Kidney tubule cell (primary cell): ENCODE results near the gene WDR31.
"Not testable (repeated sequence)": the region's sequence is repeated elsewhere in the genome, so short reads cannot be mapped to it uniquely, and the experiment has no call there.

ENCODE experiments used
- DNase-seq: peaks from one replicate; pipeline ENCODE4 v3.0.0-alpha.2; 2018; ENCODE audit warnings: low spot score

Gene WDR31

DNA sequence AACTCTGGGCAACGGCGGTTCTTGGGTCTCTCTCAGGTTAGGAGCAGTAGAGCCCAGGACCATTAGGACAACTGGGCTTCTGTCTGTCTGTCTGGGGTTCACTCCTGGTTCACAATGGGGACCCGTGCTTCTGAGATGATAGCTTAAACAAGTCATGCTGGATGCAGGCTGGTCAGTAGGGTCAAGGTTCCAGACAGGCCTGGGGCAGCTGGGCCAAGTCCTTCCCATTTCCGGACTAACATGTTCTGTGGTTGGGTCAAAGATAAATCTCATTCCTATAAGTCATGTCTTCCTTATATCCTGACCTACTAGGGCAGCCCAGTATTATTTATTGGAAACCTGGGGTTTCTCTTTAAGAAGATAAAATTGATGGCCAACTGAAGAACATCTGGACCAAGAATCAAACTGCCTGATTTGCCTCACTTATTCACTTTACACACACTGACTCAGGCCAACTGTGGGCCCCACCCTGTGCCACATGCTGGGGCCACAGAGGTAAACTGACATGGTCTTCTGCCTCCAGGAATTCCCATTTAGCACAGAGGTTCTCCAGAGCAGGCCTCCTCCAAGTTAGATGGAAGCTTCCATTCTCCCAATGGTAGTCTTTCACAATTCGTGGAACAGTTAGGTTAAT is 28.4 kb upstream of the WDR31 start:
- no peak for DNase-seq

DNA sequence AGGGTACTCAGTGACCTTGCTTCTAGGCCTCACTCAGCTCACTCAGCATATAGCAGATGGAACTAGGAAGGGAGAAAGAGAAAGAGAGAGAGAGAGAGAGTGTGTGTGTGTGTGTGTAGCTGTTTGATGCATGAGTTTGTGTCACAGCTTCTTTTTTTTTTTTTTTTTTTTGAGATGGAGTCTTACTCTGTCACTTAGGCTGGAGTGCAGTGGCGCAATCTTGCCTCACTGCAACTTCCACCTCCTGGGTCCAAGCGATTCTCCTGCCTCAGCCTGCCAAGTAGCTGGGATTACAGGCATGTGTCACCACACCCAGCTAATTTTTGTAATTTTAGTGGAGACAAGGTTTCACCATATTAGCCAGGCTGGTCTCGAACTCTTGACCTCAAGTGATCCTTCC is 25.6 kb upstream of the WDR31 start:
- DNase-seq: not testable (repeated sequence)

DNA sequence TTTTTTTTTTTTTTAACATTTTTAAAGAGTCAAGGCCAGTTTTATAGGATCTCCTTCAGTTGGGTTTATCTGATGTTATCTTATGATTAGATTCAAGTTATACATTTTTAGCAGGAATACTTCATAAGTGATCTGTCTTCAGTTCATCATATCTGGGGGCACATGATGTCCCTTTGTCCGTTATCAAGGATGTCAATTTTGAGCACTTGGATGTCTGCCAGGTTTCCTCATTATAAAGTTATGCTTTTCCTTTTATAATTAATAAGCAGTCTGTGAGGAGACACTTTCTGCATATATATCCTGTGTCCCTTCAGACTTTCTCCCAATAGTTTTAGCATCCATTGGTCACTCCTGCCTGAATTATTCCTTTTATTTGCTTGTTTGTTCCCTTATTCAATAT is 24.9 kb upstream of the WDR31 start:
- DNase-seq: no peak

DNA sequence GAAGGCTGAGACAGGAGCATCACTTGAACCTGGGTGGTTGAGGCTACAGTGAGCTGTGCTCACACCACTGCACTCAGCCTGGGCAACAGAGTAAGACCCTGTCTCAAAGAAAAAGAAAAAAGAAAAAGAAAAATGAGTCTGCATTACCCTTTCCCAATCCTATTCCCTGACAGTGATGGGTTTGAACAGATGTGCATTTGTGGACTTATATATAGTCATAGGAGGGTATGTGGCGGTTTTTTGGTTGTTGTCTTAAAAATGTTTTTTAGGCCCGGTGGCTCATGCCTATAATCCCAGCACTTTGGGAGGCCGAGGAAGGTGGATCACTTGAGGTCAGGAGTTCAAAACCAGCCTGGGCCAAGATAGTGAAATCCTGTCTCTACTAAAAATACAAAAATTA is 23.3 kb upstream of the WDR31 start:
- no peak for DNase-seq

DNA sequence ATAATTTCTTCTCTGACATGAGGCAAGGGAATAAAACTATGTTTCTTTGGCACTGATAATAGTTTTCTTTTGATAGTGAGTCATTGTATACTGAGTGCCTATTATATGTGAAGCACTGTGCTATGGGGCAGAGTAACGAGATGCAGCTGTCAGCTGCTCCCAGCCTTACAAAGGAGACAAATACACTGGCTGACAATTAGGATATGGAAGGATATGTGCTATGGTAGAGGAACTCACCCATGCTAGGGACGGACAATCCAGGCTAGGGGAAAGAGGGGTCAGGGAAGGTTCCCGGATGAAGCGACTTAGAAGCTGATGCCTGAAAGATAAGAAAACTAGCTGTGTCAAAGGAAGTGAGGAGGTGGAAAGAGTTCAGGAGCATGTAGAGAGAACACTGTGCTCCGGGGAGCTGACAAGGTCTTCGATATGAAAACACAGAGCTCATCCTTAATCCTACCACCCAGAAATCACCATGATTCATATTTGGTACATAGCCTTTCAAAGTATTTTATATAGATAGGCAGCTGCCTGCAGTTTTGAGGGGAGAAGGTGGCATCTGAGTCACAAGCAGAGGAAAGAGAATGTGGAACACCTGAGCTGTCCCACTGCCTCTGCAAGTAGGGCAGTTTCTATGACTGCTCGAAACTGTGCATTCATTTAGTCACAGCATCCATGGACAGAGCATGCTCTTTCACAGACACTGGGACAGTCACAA is 21.4 kb upstream of the WDR31 start:
- DNase-seq: no peak

DNA sequence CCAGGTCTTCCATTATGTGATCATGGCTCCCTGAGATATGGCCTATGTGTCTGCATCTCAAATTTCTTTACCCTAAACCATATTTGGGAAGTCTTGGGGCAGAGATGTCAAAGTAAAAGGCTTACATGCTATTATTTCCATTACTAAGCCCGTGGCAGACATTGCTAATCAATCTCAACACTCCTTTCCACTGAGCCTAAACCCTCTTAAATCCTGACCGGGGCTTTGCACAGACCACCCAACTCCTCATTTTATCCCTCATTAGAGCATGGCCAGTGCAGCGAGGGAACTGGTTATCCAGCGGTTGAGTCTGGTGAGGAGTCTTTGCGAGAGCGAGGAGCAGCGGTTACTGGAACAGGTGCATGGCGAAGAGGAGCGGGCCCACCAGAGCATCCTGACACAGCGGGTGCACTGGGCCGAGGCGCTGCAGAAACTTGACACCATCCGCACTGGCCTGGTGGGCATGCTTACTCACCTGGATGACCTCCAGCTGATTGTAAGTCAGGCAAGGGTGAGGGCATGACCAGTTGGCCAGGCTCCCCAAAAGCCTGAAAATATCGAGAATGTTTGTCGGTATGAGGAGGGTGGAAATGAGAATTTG is 20.3 kb upstream of the WDR31 start:
- DNase-seq: no peak

DNA sequence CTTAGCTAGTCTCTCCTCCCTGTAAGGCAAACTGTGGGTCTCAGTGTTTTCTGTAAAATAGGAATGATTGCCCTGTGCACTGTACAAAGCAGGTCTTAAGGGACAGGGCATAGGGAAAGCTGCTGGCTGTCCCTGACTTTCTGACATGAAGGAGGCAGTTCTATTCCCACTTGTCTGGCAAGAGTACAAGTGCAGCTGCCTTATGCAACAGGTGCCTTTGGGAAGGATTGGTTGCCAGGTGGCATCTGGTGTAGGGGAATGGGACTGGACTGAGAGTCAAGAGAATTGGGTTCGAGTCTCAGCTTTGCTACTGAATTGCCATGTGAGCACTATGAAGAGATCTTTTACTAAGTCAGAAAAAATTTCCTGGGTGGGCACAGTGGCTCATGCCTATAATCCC is 19.3 kb upstream of the WDR31 start:
- DNase-seq: no peak

DNA sequence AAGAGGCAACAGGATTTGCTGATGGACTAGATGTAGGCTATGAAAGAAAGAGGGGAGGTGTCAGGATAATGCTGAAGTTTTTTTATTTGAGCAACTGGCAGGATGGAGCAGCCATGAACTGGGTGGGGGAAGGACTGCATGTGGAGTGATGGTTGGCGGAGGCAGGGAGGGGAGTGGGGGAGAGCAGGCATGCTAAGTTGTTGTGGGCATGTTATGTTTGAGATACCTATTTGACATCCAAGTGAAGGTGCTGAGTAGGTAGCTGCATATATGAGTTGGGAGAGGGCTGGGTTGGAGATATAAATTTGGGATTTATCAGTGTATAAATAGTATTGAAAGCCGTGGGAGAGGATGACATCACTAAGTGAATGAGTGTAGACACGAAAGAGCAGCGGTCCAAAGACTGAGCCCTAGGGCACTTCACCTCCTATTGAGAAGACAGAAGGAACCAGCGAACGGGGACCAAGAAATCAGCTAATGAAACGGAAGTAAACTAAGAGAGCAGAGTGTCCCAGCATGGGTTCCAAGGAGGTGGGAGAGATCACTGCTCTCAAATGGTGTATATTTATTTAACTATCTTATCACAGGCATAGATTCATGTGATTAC is 16.7 kb upstream of the WDR31 start:
- no peak for DNase-seq

DNA sequence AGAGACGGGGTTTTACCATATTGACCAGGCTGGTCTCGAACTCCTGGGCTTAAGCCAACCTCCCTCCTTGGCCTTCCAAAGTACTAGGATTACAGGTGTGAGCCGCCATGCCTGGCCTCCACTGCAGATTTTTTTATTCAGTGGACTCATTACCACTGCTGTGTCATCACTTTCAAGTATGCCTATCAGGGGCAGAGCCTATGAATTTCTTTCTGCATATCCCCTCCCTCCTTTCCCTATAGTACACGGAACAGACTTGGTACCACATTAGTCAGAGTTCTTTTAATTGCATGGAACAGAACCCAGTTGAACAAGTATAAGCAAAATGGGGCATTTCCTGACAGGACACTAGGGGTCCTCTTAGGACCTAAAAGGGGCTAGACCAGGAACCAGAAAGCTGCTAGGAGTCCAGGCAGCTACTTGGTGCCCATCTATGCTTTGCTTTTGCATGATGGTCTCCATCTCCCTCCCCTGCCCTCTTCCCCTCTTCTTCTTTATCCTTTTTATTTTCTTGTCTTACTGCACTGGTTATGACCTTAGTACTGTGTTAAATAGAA is 15.0 kb upstream of the WDR31 start:
- DNase-seq: no peak

DNA sequence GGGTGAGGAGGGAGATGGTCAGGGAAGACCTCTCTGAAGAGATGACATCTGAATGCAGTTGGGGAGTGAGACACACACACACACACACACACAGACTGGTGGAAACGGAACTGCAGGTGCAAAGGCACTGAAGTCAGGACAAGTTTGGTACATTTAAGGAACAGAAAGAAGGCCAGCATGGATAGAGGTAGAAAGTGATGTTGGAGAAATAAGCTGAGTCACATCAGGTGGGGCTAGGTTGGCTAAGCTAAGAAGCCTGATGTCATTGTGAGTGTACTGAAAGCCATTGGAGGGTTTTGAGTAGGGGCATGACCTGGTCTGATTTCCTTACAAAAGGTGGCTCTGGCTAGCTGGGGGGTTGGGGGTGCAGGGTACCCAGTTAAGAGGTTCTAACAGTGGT is 12.3 kb upstream of the WDR31 start:
- peak; percentile 63 for DNase-seq

DNA sequence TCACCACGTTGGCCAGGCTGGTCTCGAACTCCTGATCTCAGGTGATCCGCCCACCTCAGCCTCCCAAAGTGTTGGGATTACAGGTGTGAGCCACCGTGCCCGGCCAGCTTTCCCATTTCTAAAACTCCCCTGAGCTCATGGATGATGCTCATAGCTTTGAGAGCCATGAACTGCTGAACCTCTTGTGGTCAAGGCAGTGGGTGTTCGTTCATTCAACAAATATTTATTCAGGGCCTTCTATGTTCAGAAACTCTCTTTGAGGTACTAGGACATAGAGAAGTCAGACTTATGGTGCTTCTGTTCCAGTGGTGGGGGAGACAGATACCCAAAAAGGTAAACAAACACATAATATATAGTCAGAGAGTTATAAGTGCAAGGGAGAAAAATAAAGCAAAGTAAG is 11.9 kb upstream of the WDR31 start:
- DNase-seq: peak; percentile 33

DNA sequence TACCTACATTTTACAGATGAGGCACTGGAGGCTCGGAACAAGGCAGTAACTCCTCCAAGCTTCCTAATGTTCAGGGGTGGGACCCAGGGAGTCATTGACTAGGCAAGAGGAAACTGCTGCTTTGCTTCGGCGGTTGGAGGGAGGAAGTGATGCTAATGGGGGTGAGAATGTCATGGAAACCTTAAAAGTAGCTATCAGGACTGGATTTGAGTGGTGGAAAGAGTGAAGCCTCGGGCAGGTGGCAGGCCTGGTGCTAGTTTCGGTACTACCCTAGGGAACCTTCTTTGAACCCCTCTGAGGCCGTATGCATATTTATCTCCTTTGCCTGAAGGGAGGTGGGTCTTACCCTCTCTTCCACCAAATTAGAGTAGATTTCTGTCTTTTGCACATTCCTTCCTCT is 10.9 kb upstream of the WDR31 start:
- peak; percentile 30 for DNase-seq

DNA sequence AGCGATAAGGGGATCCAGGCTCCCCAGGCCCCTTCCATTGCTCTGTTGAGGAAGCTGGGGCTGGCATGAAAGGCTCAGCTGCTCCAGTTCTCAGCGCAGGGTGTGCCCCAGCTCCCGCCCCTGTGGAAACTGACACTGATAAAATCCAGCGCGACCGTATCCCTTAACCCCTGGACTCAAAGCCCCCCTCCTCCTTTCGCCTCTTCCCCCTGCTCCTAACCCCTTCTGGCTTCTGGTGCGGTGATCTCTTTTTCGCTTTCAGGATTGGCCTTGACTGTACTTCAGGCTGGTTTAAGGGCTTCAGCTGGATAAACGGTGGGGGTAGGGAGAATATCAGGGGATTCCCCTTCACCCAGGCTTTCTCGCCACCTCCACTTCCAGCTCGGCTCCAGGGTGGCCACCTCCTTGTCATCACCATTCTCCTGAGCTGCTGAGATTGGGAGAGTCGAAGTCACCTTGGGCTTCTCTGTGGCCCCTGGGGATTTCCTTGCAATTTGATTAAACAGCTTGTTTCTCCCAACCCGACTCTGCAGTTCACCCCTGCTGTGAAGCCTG is 10.1 kb upstream of the WDR31 start:
- DNase-seq: peak; percentile 47

DNA sequence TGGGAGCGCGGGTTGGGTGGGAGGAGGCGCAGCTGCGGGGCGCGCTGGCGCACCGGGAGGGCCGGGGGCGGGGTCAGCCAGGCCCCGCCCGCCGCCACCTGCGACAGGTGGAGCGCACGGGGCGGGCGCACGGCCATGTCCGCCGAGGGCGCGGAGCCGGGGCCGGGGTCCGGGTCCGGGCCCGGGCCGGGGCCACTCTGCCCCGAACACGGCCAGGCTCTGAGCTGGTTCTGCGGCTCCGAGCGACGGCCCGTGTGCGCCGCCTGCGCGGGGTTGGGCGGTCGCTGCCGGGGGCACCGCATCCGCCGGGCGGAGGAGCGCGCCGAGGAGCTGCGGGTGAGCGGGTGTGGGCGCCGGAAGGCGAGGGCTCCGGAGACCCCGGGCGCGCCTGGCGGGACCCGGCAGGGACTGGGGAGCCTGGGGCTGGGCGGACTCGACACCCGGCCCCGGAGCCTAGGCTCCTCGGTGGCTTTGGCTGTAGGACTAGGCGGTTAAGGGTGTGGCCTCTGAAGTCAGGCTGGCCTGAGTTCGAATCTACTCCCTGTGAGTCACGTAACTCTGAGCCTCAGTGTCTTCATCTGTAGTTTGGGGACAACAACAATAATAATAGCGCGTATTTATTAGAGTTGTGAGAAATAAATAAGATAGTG is 9.5 kb upstream of the WDR31 start, which contains the start of gene BSPRY:
Gene BSPRY, plus strand, starts transcription at position 97 of the 650 bp plus-strand sequence. Its CDS starts 39 bp downstream, at position 136.
- peak; percentile 53 for DNase-seq

DNA sequence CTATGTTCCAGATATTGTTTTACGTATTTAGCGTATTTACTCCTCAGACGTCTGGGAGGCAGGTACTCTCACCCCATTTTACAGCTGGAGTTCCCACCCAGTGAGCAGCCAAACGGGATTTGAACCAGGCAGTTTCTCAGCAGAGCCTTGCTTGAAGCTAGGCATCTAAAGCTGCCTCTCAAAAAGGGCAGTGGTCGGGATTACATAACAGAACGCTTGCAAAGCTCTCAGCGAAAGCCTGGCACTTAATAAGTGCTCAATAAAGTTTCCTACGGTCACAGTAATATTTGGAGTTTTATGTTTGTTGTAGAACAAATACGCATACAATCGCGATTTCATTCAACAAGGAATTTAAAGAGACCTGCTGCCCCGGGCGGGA is 9.0 kb upstream of the WDR31 start:
- DNase-seq: no peak

DNA sequence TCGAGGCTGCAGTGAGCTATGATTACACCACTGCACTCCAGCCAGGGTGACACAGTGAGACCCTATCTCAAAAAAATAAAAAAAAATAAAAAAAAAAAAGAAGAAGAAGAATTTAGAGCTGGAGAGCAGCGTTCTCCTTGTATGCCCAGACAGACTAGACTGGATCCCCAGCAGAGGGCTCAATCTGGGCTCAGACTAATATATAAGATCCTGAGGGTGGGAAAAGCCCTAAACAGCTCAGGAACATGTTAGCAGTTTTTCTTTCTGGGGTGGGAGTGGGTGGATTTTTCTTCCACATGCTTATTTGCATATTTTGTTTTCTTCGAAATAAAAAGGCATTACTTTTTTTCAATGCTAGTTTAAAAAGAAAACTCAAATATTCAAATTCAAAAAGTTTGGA is 8.4 kb upstream of the WDR31 start:
- DNase-seq: no peak

DNA sequence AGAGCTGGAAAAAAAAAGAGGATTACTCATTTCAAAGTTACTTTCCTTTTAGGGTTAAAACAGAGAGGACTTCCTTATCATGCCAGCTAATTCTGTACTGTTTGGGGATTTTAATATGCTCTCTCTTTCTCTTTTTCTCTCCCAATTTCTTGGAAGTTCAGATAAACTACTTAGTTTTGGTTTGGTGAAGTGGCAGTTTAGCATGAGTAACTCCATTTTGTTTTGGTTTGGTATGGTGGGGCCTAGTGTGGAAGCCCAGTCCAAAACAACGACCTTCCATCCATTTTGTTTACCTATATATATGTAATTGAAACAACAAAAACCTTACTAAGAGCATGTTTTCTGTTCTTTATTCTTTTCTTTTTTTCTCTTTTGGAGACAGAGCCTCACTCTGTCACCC is 5.6 kb upstream of the WDR31 start:
- no peak for DNase-seq

DNA sequence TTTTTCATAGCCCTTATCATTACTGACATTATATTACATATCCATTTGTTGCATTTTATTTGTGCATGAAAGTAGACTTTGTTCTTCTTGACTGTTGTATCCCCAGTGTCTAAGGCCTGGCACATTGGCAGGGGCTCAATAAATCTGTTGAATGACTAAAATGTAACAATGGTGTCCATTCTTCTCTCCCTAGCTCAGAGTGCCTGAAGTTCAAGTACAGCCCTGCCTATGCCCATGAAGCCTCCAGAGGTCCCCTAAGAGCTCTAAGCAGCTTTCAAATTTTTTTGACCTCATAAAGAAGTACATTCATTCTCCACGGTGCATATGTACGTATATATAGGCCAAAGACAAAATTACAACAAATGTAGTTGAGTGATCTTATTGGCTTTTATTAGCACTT is 5.1 kb upstream of the WDR31 start:
- DNase-seq: no peak

DNA sequence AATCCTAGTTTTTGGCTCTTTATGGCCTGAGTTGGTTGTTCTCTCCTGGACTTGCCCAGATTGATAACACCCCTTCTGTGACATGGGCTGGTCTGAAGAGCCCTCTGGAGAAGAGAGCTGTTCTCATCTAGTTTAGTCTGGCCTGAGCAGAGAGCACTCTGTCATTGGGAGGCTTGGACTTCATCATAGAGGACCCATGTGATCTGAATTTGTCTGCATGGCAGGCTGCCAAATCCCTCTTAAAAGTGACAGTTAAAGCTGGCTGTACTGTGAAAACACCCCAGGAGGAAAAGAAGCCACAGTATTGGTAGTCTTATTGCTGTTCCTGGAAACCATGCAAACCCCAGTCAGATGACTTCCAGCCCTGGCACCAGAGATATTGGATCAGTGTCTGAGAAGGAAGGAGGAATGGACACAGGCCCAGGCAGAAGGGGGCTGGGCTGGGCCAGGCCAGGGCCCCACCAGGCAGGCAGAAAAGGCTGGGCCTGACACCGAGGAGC is 3.7 kb upstream of the WDR31 start:
- DNase-seq: peak; percentile 43

DNA sequence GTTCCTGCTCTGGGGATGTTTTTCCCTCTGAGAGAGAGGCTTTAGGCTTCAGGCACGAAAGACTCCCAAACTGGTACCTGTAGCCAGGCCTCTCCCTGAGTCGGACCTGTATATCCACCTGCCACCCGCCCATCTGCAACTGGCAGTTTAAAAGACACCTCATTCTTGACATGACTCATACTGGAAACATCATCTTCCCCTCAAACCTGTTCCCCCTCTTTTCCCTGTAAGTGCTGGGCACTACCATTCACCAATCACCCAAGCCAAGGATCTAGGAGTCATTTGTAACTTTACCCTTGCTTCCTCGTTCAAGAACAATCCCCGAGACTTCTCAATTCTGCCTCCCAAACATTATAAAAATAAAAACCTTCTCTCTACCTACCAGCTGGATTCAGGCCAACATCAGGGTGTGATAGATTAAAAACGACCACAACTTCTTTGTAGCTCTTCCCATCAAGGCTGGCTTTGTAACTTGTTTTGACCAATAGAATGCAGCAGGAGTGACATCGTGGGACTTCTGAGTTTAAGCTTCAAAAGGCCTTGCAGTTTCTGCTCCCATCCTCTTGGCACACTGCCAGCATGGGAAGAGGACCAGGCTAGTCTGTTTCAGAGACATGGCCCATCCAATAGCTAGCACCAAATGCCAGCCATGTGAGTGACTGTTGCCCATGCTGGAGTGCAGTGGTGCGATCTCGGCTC is 1.8 kb upstream of the WDR31 start:
- peak; percentile 70 for DNase-seq

DNA sequence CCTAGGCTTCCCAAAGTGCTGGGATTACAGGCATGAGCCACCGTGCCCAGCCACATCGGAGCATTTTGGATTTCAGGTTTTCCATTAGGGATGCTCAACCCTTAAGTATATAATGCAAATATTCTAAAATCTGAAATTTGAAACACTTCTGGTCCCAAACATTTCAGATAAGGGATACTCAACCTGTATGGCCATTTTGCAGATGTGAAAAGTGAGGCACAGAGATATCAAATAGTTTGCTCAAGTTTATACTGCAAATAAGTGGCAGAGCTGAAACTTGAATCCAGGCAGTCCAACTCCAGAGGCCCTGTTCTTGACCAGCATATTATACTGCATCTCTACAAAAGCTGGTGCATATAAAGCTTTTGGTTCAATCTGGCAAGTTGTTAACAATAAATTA is 2.4 kb downstream of the WDR31 start:
- DNase-seq: no peak
